ENCODE measurements around the gene TRIM8.

GRCh38 chr10:102647443-102648268 lies 3.4 kb downstream of the TRIM8 start:
- TF ChIP-seq CTCF (conservative IDR thresholded peaks at IDR 0.05; ENCODE audit: low read length) (no peak), EZH2phosphoT487 (IDR thresholded peaks at IDR 0.05; ENCODE audit: borderline replicate concordance) (no peak)

All from Loucy (cell line).